ENCODE data around the gene CYP1B1. TPM values are rescaled to one million over a fixed set of nuclear protein-coding genes. Genes with fewer than 3 reads are reported as not detected.

CYP1B1 gene
- total RNA-seq, 1 donor from 2014 or later: 69.4 TPM

DNA sequence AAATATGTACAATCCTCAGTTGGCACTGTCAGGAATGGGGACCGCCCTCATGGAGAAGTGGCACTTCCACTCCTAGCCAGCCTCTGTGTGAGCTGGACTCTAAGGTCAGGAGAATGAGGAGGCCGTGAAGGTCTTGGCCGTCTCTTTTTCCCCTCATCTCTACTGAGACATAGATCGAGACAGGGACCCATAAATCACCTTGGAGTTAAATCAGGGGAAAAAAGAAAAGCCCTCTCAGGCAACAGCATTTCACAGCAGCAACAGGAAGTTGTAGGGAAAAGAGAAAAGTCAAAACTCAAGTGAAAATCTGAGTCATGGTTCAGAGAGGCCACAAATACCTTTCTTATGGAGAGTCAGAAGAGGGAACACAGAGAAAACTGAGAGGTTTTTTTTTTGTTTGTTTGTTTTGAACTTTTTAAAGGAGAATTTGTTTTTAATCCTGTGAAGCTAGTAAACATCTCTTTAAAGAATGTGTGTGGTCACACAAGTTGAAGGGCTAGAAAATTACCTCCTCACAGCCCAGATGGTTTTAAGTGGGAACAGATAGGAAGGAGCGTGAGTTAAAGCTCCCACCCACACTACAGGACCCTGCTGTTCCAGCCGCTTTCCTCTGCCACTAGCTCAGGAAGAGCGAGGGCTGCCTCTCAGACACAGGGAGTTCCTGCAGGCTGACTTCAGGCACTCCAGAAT is 30.6 kb upstream of the CYP1B1 start:
- intact Hi-C loops (cut with DNase I): no loop called here
- no peaks in the 10 kb centered on the region for H3K9me3 ChIP-seq
- no peak for DNase-seq
- H3K27ac ChIP-seq: peak overlapping the region; percentile 83
- ATAC-seq: peak; percentile 70
- peaks cover 33% of the 10 kb centered on the region for H3K4me1 ChIP-seq
- TF ChIP-seq, protein P1, sequence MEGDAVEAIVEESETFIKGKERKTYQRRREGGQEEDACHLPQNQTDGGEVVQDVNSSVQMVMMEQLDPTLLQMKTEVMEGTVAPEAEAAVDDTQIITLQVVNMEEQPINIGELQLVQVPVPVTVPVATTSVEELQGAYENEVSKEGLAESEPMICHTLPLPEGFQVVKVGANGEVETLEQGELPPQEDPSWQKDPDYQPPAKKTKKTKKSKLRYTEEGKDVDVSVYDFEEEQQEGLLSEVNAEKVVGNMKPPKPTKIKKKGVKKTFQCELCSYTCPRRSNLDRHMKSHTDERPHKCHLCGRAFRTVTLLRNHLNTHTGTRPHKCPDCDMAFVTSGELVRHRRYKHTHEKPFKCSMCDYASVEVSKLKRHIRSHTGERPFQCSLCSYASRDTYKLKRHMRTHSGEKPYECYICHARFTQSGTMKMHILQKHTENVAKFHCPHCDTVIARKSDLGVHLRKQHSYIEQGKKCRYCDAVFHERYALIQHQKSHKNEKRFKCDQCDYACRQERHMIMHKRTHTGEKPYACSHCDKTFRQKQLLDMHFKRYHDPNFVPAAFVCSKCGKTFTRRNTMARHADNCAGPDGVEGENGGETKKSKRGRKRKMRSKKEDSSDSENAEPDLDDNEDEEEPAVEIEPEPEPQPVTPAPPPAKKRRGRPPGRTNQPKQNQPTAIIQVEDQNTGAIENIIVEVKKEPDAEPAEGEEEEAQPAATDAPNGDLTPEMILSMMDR (IDR thresholded peaks at IDR 0.05): no peak
- no peaks in the 10 kb centered on the region for H3K27me3 ChIP-seq
- H3K4me3 ChIP-seq: no peak overlapping the region
- H3K36me3 ChIP-seq: no peaks in the 10 kb centered on the region

DNA sequence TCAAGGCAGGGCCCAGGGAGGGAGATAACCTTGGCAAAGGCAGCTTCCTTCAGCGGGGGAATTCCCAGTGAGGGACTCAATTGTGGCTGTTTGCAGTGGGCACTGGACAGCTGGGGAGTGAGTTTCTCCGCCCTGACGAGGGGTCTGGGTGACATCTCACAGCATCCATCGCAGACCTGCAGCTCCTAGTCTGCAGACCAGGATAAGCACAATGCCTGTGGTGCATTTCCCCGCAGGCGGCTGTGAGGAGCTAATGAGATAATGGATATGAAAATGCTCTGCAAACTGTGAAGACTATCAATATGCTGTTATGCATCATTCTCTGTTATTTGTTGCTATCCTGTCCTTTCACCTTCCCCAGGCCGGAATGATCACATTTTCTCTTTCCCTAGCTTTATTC is 30.0 kb upstream of the CYP1B1 start:
- intact Hi-C loops (cut with DNase I): no loop called here
- Histone ChIP-seq H3K36me3 (no peaks in the 10 kb centered on the region), H3K27ac (peak overlapping the region; percentile 83), H3K9me3 (no peaks in the 10 kb centered on the region), H3K4me1 (peaks cover 33% of the 10 kb centered on the region), H3K27me3 (no peaks in the 10 kb centered on the region), H3K4me3 (no peak overlapping the region)
- DNase-seq (no peak), ATAC-seq (no peak)
- TF ChIP-seq, protein P1 (IDR thresholded peaks at IDR 0.05): no peak

DNA sequence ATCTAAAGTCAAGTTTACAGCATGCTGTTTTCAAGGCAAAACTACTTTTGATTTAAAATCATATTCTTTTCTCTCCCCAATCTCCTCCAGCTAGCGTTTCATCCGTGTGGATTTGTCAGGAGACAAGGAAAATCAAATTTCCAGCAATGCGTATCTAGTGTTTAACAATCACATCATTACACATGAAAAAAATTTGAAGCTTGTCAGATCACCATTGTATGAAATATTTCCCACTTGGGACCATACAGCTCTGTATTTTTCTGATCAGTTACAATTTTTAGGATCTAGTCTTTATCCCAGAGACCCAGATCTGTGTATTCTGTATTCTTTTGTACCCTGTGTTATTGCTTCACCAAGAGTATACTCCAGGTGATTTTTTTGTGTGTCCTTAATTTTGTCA is 28.6 kb upstream of the CYP1B1 start:
- TF ChIP-seq, protein P1 (IDR thresholded peaks at IDR 0.05): no peak
- H3K9me3 ChIP-seq: no peaks in the 10 kb centered on the region
- DNase-seq (no peak), ATAC-seq (no peak)
- intact Hi-C loops (cut with DNase I): no loop called here
- no peak overlapping the region for H3K27ac ChIP-seq
- no peaks in the 10 kb centered on the region for H3K36me3 ChIP-seq
- peaks cover 29% of the 10 kb centered on the region for H3K4me1 ChIP-seq
- H3K27me3 ChIP-seq: no peaks in the 10 kb centered on the region
- H3K4me3 ChIP-seq: no peak overlapping the region

DNA sequence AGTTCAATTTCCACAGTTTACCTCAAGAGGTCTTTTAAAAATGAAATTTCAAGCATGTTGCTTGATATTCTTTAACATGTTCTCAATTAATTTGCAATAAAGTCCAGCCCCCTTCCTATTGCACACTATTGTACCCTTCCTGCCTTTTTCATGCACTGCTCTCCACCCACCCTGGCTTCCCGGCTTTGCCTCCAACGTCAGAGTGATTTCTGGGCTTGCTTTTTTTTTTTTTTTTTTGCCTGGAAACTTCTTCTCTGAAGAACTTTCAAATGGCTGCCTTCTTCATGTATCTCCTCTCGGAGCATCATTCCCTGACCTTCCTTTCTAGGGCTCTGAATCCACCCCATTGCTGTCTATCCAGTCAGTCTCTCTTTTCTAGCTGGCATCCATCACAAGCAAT is 24.4 kb upstream of the CYP1B1 start:
- no peaks in the 10 kb centered on the region for H3K27me3 ChIP-seq
- H3K9me3 ChIP-seq: no peaks in the 10 kb centered on the region
- no peaks in the 10 kb centered on the region for H3K36me3 ChIP-seq
- intact Hi-C loops (cut with DNase I): no loop called here
- peaks cover 43% of the 10 kb centered on the region for H3K4me1 ChIP-seq
- TF ChIP-seq, protein P1 (IDR thresholded peaks at IDR 0.05): no peak
- DNase-seq (no peak), ATAC-seq (no peak)
- H3K27ac ChIP-seq: no peak overlapping the region
- no peak overlapping the region for H3K4me3 ChIP-seq

DNA sequence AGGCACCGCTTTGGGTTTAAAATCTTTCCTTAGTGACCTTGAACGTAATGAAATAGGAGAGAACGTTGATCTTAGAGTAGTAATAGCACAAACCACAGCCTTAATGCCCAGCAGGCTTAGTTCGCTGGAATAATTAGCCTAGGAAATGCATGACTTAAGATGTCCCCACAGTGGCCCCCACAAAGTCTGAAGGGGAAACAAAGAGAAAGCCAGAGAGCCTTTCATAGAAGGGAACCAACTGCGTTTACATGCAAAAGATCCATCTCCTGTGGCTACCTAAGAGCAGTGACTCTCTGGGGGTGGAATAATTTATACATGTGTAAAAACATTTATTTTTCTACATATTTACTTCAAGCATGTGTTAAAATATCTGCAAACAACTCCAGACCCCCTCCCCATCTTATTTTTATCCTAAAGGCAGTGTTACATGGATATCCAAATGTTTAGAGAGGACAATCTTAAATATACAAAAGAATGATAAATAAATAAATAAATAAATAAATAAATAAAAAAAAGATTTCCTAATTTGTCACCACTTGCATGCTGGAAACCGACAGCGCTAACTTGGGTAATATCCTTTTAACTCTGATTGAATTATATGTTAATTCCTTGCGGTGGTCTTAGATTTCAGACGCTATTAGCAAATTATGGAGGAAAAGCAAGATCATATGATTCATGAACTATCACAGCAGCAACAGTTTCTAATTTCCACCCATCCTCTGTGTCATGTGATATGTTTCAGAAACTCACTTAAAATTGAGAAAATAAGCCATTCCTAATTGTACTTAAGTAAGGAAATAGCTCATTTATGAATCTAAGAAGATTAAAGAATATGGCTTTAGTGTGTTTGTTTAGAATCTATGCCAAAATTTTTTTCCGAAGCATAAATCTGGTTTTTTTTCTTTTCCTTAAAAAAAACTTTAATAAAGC is 23.4 kb upstream of the CYP1B1 start:
- Histone ChIP-seq H3K4me1 (peaks cover 44% of the 10 kb centered on the region), H3K27ac (peak overlapping the region; percentile 70), H3K27me3 (no peaks in the 10 kb centered on the region), H3K9me3 (no peaks in the 10 kb centered on the region), H3K4me3 (peak overlapping the region; percentile 37), H3K36me3 (no peaks in the 10 kb centered on the region)
- intact Hi-C loops (cut with DNase I): no loop called here
- TF ChIP-seq, protein P1 (IDR thresholded peaks at IDR 0.05): no peak
- DNase-seq: no peak
- ATAC-seq: no peak

All from upper lobe of right lung (tissue), 1 donor.